ENCODE data around the gene LDHAL6B.

The LDHAL6B gene

GRCh38 chr15:59256482-59256881 is 49.8 kb downstream of the LDHAL6B start:
- TF ChIP-seq POLR2AphosphoS5 (IDR thresholded peaks at IDR 0.05; ENCODE audit: low read depth, low read length) (no peak), FOXP2 (optimal IDR thresholded peaks at IDR 0.05; ENCODE audit: borderline replicate concordance, extremely low read depth, extremely low read length, insufficient read depth) (no peak), REST (IDR thresholded peaks at IDR 0.05; ENCODE audit: insufficient read depth in 1 of 2, low read depth in 2 of 2, low read length in 2 of 2) (no peak), SIN3A (IDR thresholded peaks at IDR 0.05; ENCODE audit: borderline replicate concordance, insufficient read depth, low read length) (no peak), TAF1 (IDR thresholded peaks at IDR 0.05; ENCODE audit: borderline replicate concordance, insufficient read depth, low read length) (no peak)

GRCh38 chr15:59257140-59257539 is 50.5 kb downstream of the LDHAL6B start:
- TF ChIP-seq REST (IDR thresholded peaks at IDR 0.05; ENCODE audit: insufficient read depth in 1 of 2, low read depth in 2 of 2, low read length in 2 of 2) (no peak), SIN3A (IDR thresholded peaks at IDR 0.05; ENCODE audit: borderline replicate concordance, insufficient read depth, low read length) (no peak), FOXP2 (optimal IDR thresholded peaks at IDR 0.05; ENCODE audit: borderline replicate concordance, extremely low read depth, extremely low read length, insufficient read depth) (no peak), TAF1 (IDR thresholded peaks at IDR 0.05; ENCODE audit: borderline replicate concordance, insufficient read depth, low read length) (no peak), POLR2AphosphoS5 (IDR thresholded peaks at IDR 0.05; ENCODE audit: low read depth, low read length) (no peak)

All from PFSK-1 (cell line).